WERI-Rb-1 (cell line): ENCODE data around the gene NARS2.
"Not testable (repeated sequence)": the region's sequence is repeated elsewhere in the genome, so short reads cannot be mapped to it uniquely, and the experiment has no call there.

Source experiments
- DNase-seq: peaks from one replicate; pipeline ENCODE4 v3.0.0-alpha.2; 2020
- H3K27ac ChIP-seq: fragments of 250-450 bp; sonication (Bioruptor Pico); 2 replicates; pipeline ENCODE4 v1.5.1; 2020; ENCODE audit warnings: mild to moderate bottlenecking, moderate library complexity
- H3K27me3 ChIP-seq: fragments of 250-450 bp; sonication (Bioruptor Pico); 2 replicates; pipeline ENCODE4 v1.5.1; 2021; ENCODE audit warnings: mild to moderate bottlenecking, low read depth, moderate library complexity; ENCODE audit not compliant: insufficient read depth, severe bottlenecking
- H3K36me3 ChIP-seq: fragments of 250-450 bp; sonication (Bioruptor Pico); 2 replicates; pipeline ENCODE4 v1.5.1; 2020; ENCODE audit warnings: mild to moderate bottlenecking, moderate library complexity
- H3K4me3 ChIP-seq: 2 replicates; pipeline ENCODE4 v1.5.1; 2011; ENCODE audit warnings: low read depth, mild to moderate bottlenecking, control low read depth, low read length
- H3K9me3 ChIP-seq: fragments of 250-450 bp; sonication (Bioruptor Pico); 2 replicates; pipeline ENCODE4 v1.5.1; 2021; ENCODE audit warnings: mild to moderate bottlenecking, moderate library complexity; ENCODE audit not compliant: severe bottlenecking
- CTCF ChIP-seq: IDR thresholded peaks from 2 replicates; pipeline ENCODE4 v1.5.1; 2011; ENCODE audit warnings: low read depth, mild to moderate bottlenecking, control low read depth, inconsistent platforms, low read length

NARS2 gene

GRCh38 chr11:78560826-78561484 is 13.7 kb downstream of the NARS2 start:
- H3K36me3 ChIP-seq, result peaks cover 34% of the 10 kb centered on the region
- no peaks in the 10 kb centered on the region for H3K27me3 ChIP-seq
- H3K27ac ChIP-seq, result no peak overlapping the region
- H3K4me3 ChIP-seq, result no peak overlapping the region
- no peak for DNase-seq
- no peaks in the 10 kb centered on the region for H3K9me3 ChIP-seq
- TF ChIP-seq CTCF, result no peak

- H3K9me3 ChIP-seq, result no peaks in the 10 kb centered on the region
- no peak for DNase-seq
- no peak overlapping the region for H3K4me3 ChIP-seq
- no peak overlapping the region for H3K27ac ChIP-seq
- TF ChIP-seq CTCF, result no peak
- peaks cover 34% of the 10 kb centered on the region for H3K36me3 ChIP-seq
- H3K27me3 ChIP-seq, result no peaks in the 10 kb centered on the region
These were observed 14.5 kb downstream of the NARS2 start for GRCh38 chr11:78560153-78560552.

GRCh38 chr11:78557236-78557635 is 17.4 kb downstream of the NARS2 start:
- Histone ChIP-seq H3K9me3 (no peaks in the 10 kb centered on the region), H3K27ac (no peak overlapping the region), H3K4me3 (no peak overlapping the region), H3K27me3 (no peaks in the 10 kb centered on the region), H3K36me3 (peaks cover 27% of the 10 kb centered on the region)
- TF ChIP-seq CTCF, result no peak
- DNase-seq, result no peak

GRCh38 chr11:78555592-78555991 is 19.1 kb downstream of the NARS2 start:
- H3K27me3 ChIP-seq, result no peaks in the 10 kb centered on the region
- H3K4me3 ChIP-seq, result no peak overlapping the region
- DNase-seq, result no peak
- TF ChIP-seq CTCF, result no peak
- no peak overlapping the region for H3K27ac ChIP-seq
- no peaks in the 10 kb centered on the region for H3K9me3 ChIP-seq
- H3K36me3 ChIP-seq, result peaks cover 27% of the 10 kb centered on the region

- H3K27me3 ChIP-seq, result no peaks in the 10 kb centered on the region
- H3K9me3 ChIP-seq, result no peaks in the 10 kb centered on the region
- H3K36me3 ChIP-seq, result peaks cover 17% of the 10 kb centered on the region
- TF ChIP-seq CTCF, result no peak
- H3K27ac ChIP-seq, result no peak overlapping the region
- H3K4me3 ChIP-seq, result no peak overlapping the region
- DNase-seq, result no peak
These were observed 21.8 kb downstream of the NARS2 start for GRCh38 chr11:78552881-78553280.

GRCh38 chr11:78552139-78552538 is 22.5 kb downstream of the NARS2 start:
- H3K27ac ChIP-seq, H3K9me3 ChIP-seq, H3K27me3 ChIP-seq, H3K4me3 ChIP-seq, DNase-seq: not testable (repeated sequence)
- peaks cover 21% of the 10 kb centered on the region for H3K36me3 ChIP-seq
